Measurements from ENCODE around the gene MSMB.
A peak's percentile ranks its signal among the peaks of the same experiment; 100 is the strongest.

MSMB gene

GRCh38 chr10:46035923-46036849, 9.9 kb downstream of the MSMB start:
- no peak for DNase-seq

- DNase-seq: no peak
Observed at GRCh38 chr10:46033602-46034011, 12.5 kb downstream of the MSMB start.

GRCh38 chr10:46031648-46032532, 14.2 kb downstream of the MSMB start:
- DNase-seq: no peak

GRCh38 chr10:46030091-46030937, 15.8 kb downstream of the MSMB start, which contains the start of gene NCOA4:
Gene NCOA4, minus strand, starts transcription at chr10:46030623. Its CDS starts 13,943 bp downstream, at chr10:46016680.
- peak; percentile 52 to 96 (median 88) for DNase-seq

GRCh38 chr10:46029461-46030030, 16.5 kb downstream of the MSMB start:
- DNase-seq: no peak

- DNase-seq: peak in 1 of 56 donors; percentile 7
Observed at GRCh38 chr10:46028584-46029460, 17.2 kb downstream of the MSMB start.

- no peak for DNase-seq
Observed at GRCh38 chr10:46026106-46026505, 20.0 kb downstream of the MSMB start.

- no peak for DNase-seq
Observed at GRCh38 chr10:46025406-46025805, 20.7 kb downstream of the MSMB start.

GRCh38 chr10:46024948-46025347, 21.1 kb downstream of the MSMB start:
- DNase-seq: no peak

- peak; percentile 33 to 93 (median 78) for DNase-seq
Observed at GRCh38 chr10:46022978-46023702, 22.9 kb downstream of the MSMB start.

- DNase-seq: no peak
Observed at GRCh38 chr10:46020344-46020657, 25.8 kb downstream of the MSMB start.

- DNase-seq: peak in 9 of 56 donors; percentile 4 to 30 (median 12)
Observed at GRCh38 chr10:46019569-46020343, 26.3 kb downstream of the MSMB start.

GRCh38 chr10:46019177-46019528, 26.9 kb downstream of the MSMB start:
- DNase-seq: no peak

GRCh38 chr10:46018453-46019176, 27.5 kb downstream of the MSMB start:
- DNase-seq: no peak

- DNase-seq: no peak
Observed at GRCh38 chr10:46017733-46018132, 28.3 kb downstream of the MSMB start.

- DNase-seq: no peak
Observed at GRCh38 chr10:46016811-46017210, 29.3 kb downstream of the MSMB start.

GRCh38 chr10:46016190-46016589, 29.9 kb downstream of the MSMB start:
- DNase-seq: no peak

Data from amygdala (tissue), 56 donors.